ENCODE results near the gene SLC35A3. TPM values are rescaled to one million over a fixed set of nuclear protein-coding genes. Genes with fewer than 3 reads are reported as not detected.
A peak's percentile ranks its signal among the peaks of the same experiment; 100 is the strongest.

SLC35A3 gene
- total RNA-seq, 1 experiment from 2014 or later: 46.5 TPM

- H3F3A ChIP-seq (ENCODE audit: low read length, unreplicated experiment): no peaks in the 10 kb centered on the region
- no peak overlapping the region for H2AFZ ChIP-seq (ENCODE audit: low read length)
- CTCF ChIA-PET: no interaction called here
- H3K4me1 ChIP-seq (ENCODE audit: insufficient read depth, low read length): peaks cover 14% of the 10 kb centered on the region
- ATAC-seq: no peak
- BruUV-seq (replicated peaks): no TSS peak
- H3K4me2 ChIP-seq (ENCODE audit: low read length): no peak overlapping the region
- H3K27me3 ChIP-seq (ENCODE audit: low read length): no peaks in the 10 kb centered on the region
- no peak overlapping the region for H3K27ac ChIP-seq (ENCODE audit: low read length)
- TF ChIP-seq EZH2phosphoT487 (IDR thresholded peaks at IDR 0.05; ENCODE audit: borderline replicate concordance, low read length): no peak
- peak; percentile 72 for TF ChIP-seq CTCF (conservative IDR thresholded peaks at IDR 0.05; ENCODE audit: low read depth, low read length)
- H3K79me2 ChIP-seq (ENCODE audit: low read length): peaks cover 31% of the 10 kb centered on the region
- POLR2A ChIA-PET (ENCODE audit: unreplicated experiment): no interaction called here
- intact Hi-C loops (cut with micrococcal nuclease): loop anchor here (1.0 kb wide), 1 partner anchor 226 kb away; no protein-coding TSS in a partner anchor
- no peaks in the 10 kb centered on the region for H3K9me3 ChIP-seq (ENCODE audit: low read length)
- H3K36me3 ChIP-seq (ENCODE audit: low read depth, low read length): no peaks in the 10 kb centered on the region
- no peak overlapping the region for H3K9ac ChIP-seq (ENCODE audit: low read length)
- no peaks in the 10 kb centered on the region for H3K9me2 ChIP-seq (replicated peaks; ENCODE audit: low read length)
- H4K20me1 ChIP-seq (ENCODE audit: low read length): peaks cover 8% of the 10 kb centered on the region; the same call in 1 of the 2 replicates
- no peak overlapping the region for H3K4me3 ChIP-seq (ENCODE audit: low read length)
- peak; percentile 43 for DNase-seq
Observed at GRCh38 chr1:100034470-100034869, 64.7 kb downstream of the SLC35A3 start.

- H3K36me3 ChIP-seq (ENCODE audit: low read depth, low read length): no peaks in the 10 kb centered on the region
- H2AFZ ChIP-seq (ENCODE audit: low read length): no peak overlapping the region
- no peaks in the 10 kb centered on the region for H3K27me3 ChIP-seq (ENCODE audit: low read length)
- no peak overlapping the region for H3K9ac ChIP-seq (ENCODE audit: low read length)
- intact Hi-C loops (cut with micrococcal nuclease): no loop called here
- H3K9me2 ChIP-seq (replicated peaks; ENCODE audit: low read length): no peaks in the 10 kb centered on the region
- no TSS peak for BruUV-seq (replicated peaks)
- H3K4me2 ChIP-seq (ENCODE audit: low read length): 0 out of 2 replicates have a peak overlapping the region, but pooled peaks have one; percentile 4
- ChIA-PET POLR2A (ENCODE audit: unreplicated experiment) (no interaction called here), CTCF (no interaction called here)
- no peak for DNase-seq
- H3F3A ChIP-seq (ENCODE audit: low read length, unreplicated experiment): no peaks in the 10 kb centered on the region
- no peak for ATAC-seq
- no peak for TF ChIP-seq CTCF (conservative IDR thresholded peaks at IDR 0.05; ENCODE audit: low read depth, low read length)
- TF ChIP-seq EZH2phosphoT487 (IDR thresholded peaks at IDR 0.05; ENCODE audit: borderline replicate concordance, low read length): no peak
- TF ChIP-seq EZH2 (IDR thresholded peaks at IDR 0.05; ENCODE audit: low read length, unreplicated experiment): no peak
- H3K4me3 ChIP-seq (ENCODE audit: low read length): no peak overlapping the region
- peaks cover 18% of the 10 kb centered on the region for H3K4me1 ChIP-seq (ENCODE audit: insufficient read depth, low read length)
- H3K79me2 ChIP-seq (ENCODE audit: low read length): peaks cover 39% of the 10 kb centered on the region
- no peak overlapping the region for H3K27ac ChIP-seq (ENCODE audit: low read length)
- no peaks in the 10 kb centered on the region for H3K9me3 ChIP-seq (ENCODE audit: low read length)
- peaks cover 15% of the 10 kb centered on the region; the same call in 1 of the 2 replicates for H4K20me1 ChIP-seq (ENCODE audit: low read length)
Observed at GRCh38 chr1:100035214-100035613, 65.4 kb downstream of the SLC35A3 start.

All from PC-3 (cell line).